HG03520 (cell line): ENCODE data around the gene MX2.
"Not testable (repeated sequence)": the region's sequence is repeated elsewhere in the genome, so short reads cannot be mapped to it uniquely, and the experiment has no call there.

Experiments used
- ATAC-seq: cut with Tn5 transposase; IDR thresholded peaks from one replicate; pipeline ENCODE4 v1.9.1; 2021; ENCODE audit warnings: mild to moderate bottlenecking, moderate library complexity; ENCODE audit not compliant: unreplicated experiment

Gene MX2

DNA sequence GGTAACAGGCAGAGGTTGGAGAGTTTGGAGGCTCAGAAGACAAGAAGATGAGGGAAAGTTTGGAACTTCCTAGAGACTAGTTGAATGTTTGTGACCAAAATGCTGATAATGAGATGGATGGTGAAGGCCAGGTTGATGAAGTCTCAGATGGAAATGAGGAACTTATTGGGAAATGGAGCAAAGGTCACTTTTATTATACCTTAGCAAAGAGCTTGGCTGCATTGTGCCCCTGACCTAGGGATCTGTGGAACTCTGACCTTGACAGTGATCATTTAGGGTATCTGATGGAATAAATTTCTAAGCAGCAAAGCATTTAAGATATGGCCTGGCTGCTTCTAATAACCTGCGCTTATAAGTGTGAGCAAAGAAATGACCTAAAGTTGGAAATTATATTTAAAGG lies 28.1 kb upstream of the MX2 start:
- ATAC-seq: no peak

DNA sequence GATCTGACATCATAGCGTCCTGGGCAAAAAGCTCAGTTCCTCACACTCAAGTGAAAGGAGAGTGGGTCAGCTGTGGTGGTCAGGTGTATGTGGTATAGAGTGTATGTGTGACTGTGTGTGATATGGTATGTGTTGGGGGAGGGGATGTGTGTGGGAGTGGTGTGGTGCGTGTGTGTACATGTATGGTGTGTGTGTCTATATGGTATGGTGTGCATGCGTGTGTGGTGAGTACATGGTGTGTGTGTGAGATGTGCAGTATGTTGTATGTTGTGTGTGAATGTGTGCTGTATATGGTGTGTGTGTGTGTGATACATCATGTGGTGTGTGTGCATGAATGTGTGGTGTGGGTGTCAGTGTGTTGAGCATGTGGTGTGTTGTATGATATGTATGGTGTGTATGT lies 24.3 kb upstream of the MX2 start:
- no peak for ATAC-seq

DNA sequence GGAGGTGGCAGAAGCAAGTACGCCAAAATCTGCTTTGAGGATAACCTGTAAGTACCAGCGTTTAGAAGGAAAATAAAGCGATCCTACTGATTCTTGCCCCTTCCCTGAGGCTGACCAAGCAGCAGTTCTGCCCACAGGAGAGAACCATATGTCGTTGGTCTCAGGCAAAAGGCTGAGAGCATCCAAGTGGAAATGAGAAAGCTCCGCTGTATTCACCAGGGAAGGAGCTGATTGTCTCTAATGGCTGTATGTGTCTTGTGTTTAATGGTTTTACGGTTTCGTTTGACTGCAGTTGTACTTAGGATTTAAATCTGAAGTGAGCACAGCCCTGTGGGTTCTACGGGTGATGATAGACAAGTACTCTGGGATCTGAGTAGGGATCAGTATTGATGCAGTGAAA lies 23.4 kb upstream of the MX2 start:
- ATAC-seq: no peak

DNA sequence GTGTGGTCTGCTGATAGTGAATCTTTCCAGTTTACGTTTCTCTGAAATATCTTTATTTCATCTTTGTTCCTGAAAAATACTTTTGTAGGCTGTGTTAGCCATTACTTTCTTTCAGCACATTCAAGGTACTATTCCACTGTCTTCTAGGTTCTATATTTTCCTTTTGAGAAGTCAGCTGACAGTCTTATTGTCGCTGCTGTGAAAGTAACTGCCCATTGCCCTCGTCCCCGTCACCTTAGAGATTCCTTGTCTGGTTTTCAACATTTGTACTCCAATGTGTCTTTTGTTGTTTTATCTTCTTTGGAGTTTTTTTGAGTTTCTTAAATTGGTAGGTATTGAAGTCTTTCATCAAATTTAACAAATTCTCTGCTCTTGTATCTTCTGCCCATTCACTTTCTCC lies 19.8 kb upstream of the MX2 start:
- no peak for ATAC-seq

DNA sequence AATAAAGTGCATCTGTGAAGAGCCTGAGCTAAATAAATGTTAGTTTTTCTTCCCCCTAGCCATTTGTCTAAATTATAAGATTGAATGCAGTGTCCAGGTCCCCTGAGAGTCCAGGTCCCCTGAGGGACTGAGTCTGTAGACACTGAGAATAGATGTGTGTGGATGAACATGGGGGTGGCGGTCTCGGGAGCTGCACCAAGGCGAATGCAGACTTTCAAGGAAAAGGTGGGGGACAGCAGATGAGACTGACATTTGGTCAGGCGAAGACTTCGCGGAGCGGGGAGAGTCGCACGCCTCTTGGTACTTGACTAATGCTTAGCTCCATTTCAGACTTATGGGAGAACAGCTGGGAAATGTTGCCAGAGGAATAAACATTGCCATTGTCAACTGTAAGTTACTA lies 17.7 kb upstream of the MX2 start:
- ATAC-seq: no peak

DNA sequence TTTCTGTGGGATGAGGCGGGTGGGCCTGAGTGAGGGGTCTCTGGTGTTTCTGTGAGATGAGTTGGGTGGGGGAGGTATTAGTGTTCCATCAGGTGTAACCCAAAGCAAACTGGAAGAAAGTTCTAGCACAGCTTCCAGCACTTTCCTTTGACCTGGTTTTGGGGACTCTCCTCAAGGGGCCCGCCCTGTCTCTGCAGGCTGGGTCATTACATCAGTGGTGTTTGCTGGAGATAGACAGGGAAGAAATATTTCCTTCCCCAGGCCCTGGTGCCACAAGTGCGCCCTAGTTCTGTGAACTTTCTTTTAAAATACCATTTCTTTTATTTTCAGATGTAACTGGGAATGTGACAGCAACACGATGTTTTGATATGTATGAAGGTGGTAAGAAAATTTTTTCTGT lies 16.5 kb upstream of the MX2 start:
- no peak for ATAC-seq

DNA sequence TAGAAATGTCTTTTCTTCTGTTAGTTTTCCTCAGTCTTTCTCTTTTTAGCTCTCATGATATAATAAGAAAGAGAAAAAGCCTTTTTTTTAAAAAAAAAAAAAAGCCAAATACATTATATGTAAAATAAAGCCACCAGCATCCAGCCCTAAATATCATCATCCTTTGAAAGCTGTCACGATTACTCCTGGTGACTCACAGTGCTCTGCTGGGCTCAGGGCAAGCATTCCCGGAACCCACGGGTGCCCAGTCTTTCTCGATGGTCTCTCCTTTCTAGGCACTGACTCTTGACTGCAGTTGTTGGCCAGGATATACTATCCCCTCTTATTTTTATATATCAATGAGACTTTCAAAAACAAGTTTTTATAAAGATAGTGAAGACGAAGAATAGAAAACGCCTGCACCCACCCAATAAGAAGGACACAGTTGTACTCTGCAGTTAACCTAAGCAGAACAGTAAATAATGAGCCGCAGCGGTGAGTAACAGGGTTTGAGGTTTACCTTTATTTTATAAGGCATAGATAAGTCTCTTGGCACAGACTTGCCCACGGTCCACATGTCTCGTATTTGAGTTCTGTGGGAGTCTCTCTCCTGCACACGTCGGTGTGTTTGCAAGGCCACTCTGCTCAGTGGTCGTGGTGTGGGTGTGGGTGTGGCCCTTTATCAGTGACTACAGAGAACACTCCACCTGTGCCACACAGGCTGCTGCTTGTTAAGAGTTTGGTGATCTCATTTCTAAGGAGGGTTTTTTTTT lies 15.7 kb upstream of the MX2 start:
- no peak for ATAC-seq

DNA sequence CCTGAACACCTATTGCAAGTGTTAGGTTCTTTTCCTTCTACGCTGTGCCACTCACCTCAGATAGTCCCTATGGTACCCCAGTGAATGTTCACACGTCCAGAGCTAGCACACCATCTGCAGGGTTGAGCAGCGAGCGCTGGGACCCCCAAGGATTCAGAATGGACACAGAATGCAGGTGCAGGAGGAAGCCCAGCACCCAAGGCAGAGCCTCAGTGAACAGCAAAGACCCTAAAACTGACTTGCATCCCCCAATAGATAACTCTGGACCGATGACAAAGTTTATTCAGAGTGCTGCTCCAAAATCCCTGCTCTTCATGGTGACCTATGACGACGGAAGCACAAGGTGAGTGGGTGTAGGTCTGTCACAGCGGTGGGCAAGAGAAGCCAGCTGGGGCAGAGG lies 15.1 kb upstream of the MX2 start:
- no peak for ATAC-seq

DNA sequence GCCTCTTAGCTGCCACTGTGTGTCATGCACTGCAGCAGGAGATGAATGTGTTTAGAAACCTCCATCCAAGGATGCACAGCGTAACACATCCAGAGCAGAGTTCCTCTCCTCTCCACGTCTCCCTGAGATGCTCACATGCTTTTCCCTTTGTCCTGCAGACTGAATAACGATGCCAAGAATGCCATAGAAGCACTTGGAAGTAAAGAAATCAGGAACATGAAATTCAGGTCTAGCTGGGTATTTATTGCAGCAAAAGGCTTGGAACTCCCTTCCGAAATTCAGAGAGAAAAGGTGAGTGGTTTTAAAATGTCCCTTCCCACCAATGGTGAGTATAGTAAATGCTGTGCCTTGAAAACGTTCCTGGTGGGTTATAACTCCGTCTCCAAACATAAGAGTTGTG lies 13.4 kb upstream of the MX2 start:
- no peak for ATAC-seq

DNA sequence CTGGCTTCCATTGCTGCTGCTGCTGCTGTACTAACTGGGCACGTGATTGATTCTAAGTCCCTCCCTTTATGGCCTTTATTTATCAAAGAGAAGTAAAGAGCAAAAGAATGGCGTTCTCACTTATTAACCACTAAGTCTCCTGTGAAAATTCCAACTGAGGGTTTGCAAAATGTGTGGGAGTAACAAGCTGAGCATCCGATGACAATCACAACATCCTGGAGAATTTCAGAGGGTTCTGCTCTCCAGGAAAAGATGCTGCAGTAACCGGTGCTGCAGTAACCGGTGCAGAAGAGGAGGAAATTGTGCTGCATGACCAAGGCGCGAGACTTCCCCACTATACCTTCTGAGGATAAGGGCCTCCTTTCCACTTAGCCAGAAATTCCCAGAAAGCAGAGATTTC lies 12.7 kb upstream of the MX2 start:
- ATAC-seq: no peak

DNA sequence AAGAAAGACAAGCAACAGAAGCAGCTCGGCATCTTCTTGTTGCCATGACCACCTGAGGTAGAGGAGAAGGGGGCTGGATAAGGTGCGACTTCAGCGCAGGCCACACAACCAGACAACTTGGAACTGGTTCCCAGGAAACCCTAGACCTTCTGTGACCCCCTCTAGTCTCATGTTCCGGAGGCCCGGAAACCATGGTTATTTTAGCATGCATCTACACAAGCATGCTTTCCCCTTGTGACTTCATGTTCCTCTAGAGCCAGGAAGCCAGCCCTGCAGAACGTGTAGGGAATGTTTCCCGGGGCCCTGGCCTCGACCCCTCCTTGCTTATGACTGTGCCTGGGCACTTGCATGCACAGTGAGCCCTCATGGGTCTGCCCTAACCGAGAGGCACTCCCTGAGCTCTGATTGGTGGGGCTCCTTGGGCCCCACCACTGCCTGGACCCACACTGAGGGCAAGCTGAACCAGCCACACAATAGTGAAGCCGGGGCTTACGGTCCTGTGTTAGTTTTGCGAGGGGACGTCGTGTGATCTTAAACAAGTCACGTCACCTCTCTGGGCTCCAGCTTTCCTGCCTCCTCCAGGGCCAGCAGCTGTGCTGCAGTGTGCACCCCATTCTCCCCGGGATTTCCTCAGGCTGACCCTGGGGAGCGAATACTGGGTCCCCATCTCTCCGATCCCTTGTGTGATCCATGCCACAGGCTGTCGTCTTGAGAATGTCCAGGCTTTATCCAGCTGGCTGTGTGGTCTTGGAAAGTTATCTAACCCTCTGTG lies 12.0 kb upstream of the MX2 start:
- ATAC-seq: no peak

DNA sequence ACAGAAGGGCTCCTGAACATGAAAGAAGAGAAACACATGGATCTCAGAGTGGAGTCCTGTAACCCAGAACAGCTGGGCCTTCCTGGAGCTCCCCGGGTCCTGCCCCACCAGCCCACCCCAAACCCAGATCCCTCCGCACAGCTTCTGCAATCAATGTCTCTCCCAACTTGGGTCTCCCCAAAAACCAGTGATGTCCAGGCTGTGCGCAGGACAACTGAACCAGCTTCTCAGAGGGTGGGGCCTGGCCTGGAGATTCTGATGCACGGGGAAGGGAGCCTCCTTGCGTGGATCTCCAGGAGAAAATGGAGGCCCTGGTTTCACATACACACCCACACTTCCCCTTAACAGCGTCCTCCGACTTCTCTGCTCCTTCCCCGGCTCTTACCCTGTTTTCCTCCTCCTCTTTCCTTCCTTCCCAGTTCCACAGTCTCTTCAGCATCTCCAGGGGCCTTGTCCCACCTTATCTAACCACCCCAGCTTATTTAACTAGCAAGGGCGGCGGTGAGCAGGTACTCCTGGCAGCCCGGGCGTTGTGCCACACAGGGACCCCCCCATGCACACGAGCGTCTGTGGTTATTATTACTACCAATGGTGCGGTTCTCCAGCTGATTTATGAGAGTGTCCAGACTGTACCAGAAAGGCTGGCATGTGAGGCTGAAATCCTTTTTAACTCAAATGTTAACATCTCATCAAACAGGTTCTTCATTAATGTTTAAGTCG lies 11.2 kb upstream of the MX2 start:
- no peak for ATAC-seq

DNA sequence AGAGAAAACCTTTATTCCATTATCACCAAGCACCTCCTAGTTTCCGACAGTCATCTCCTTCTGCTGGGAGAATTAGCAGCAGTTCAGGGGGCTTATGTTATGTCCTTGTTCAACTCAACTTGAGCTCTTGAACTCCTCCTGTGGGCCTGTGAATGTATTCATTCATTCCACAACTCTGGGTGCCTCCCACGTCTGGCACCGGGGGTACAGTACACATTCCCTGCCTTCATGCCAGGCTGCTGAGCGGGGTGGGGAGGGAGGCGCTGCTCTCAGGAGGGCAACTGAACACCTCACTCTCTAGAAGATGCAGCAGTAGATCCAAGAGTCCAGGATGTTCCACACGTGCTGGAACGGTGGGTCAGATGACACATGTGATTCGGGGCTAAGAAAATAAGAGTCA lies 4.3 kb upstream of the MX2 start:
- no peak for ATAC-seq

DNA sequence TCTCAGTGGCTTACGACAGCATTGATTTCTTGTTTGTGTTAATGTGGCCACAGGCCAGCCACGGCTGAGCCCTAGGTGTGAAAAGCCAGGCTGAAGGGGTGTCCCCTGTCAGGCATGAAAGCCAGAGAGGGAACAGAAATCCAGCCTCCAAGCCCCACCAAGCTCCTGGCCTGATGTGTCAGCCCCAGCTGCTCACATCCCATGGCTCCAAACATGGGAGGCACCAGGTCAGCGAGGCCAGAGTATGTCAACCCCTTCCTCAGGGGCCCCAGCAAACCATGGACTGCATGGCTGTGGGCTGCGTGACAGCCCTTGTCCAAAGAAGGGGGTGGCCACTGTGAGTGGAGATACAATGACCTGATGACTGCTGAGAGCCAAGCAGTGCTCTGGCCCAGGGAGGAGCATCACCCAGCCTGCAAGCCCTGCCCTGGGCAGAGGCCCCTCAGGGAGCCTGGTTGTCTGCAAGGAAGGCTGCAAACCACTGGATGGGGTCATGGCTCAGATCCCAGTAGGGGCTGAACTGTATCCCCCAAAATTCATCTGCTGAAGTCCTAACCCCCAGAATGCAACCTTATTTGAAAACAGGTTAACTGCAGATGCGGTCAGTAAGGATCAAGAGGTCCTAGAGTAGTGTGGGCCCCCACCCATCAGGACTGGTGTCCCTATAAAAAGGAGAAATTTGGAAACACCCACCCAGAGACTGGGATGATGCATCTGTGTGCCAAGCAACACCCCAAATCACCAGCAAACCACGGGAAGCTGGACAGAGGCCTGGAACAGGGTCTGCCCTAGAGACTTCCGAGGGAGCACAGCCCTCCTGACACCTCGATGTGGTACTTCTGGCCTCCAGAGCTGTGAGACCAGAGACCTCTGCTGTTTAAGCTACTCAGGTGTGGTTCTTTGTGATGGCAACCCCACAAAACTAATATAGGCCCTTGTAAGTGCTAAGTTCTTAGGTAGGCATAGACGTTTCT lies 3.3 kb upstream of the MX2 start:
- ATAC-seq: no peak

DNA sequence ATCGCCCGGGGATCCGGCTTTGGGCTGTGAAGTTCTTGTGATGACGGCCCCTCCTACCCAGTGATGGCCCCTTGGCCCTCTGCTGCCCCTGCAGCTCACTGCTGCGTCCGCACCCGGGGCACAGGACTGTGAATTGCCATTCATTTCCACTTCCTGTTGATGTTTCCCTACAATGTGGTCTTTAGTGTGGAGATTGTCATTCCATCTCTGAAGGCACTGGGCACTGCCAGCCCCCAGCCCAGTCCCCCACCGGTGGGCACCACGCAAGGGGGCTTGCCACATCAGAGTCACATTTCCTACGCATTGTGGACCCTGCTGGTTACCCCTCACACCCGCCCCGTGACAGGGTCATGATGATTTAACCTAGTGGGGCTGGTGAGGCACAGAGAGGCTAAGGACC lies 2.5 kb upstream of the MX2 start:
- ATAC-seq: no peak

DNA sequence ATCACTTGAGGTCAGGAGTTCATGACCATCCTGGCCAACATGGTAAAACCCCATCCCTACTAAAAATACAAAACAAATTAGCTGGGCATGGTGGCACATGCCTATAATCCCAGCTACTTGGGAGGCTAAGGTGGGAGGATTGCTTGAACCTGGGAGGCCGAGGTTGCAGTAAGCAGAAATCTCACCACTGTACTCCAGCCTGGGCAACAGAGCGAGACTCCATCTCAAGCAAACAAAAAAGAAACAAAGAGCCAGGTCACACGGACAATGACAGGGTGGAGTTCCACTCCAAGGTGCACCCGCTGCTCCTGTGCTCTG lies 2.1 kb upstream of the MX2 start:
- not testable (repeated sequence) for ATAC-seq

DNA sequence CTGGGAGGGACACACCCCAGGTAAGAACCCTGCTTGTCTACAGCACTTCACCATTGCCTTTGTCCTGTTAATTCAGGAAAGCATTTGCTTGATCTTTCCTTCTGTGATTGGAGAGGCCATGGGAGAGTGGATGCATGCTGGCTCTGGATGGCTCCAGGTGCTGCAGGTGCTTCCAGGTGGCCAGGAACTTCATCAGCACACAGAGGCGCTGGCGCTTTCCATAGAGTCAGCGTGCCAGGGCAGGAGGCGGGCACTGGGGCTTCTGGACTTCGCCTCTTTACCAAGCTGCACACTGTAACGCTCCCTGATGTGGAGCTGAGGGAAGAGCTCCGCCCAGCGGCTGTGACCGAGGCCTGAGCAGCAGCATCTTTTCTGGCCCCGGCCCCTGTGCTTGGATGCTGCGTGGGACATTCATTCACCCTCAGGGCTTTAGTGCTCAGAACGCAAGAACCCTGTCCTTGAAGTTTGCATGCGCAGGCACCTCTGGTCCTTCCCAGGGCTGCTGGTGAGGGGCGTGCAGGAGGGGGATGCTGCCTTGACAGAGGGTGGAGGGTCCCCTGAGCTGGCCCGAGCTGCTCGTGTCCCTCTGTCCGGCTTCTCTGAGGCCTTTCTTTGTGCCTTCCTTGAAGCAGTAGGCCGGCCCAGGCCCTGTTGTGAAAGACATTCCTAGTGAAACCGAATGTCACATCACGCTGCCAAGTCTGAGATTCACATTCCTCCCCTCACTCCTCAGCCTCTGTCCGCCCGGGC lies 1.6 kb upstream of the MX2 start:
- ATAC-seq: no peak

DNA sequence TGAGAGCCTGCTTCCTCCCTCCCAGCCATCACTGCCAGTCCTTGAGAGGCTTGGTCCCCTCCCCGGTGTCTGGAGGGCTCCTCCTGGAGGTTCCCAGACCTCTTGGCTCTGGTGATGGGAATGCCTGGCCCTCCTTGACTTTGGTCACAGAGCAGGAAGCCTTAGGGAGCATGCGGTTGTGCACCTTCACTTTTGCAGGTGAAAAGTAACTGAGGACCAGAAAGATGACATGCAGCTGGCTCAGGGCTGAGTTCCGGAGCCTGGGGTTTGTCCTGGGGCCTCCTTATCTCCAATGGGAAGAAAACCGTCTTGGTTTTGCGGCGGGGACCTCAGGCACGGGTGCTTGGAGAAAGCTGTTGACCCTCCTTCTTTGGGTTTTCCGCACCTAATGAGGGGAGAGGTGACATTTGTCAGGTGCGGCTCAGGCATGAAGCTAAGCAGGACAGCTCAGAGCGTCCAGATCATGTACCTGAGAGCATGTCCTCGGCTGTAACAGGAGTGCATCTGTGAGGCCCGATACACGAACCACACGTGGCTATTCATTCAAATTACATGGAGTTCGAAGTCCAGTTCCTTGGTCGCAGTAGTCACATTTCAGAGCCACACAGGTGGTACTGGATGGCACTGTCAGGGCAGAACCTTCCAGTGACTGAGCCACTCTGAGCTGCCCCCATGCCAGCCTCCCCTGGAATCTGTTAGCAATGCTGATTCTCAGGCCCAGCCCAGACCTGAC lies 608 bp upstream of the MX2 start:
- ATAC-seq: no peak

DNA sequence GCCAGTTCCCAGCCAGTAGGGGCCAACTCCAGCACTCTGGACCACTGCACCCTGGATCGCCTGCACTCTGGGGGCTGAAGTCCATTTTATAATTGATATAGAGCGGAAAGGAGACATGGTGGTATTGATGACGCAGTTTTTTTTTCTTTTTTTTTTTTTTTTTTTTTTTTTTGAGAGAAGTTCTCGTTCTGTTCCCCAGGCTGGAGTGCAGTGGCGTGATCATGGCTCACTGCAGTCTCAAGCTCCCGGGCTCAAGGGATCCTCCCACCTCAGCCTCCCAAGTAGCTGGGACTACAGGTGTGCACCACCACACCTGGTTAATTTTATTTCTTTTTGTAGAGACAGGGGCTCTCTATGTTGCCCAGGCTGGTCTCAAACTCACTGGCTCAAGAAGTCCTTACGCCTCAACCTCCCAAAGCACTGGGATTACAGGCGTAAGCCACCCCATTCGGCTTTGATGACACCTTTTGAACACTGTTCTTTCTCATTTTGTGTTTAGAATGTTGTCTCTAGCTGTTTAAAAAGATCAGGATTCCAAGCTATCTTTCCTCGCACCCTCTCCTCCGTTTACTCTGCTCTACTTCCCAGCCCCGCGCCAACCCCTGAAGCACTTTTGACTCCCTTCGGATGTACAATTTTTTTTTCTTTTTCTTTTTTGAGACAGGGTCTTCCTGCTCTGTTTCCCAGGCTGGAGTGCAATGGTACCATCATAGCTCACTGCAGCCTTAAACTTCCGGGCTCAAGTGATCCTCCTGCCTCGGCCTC lies 960 bp downstream of the MX2 start:
- no peak for ATAC-seq
